Caco-2 (cell line): ENCODE results near the gene NEURL4. TPM values are rescaled to one million over a fixed set of nuclear protein-coding genes. Genes with fewer than 3 reads are reported as not detected.

ENCODE experiments used
- BruUV-seq: library from RNA; stranded (reverse); fragments of 400-500 nt; replicated peaks from 2 replicates; lab custom pipeline; 2021; lab: Mats Ljungman, UMichigan
- CTCF ChIA-PET: fragments of 300-600 bp; sonication (Branson Sonifier 250); formaldehyde crosslinking; loops from one replicate; lab custom pipeline; 2022; ENCODE audit warnings: antibody characterized with exemption; lab: Charles Lee
- POLR2A ChIA-PET: fragments of 300-600 bp; sonication (Branson Sonifier 250); formaldehyde crosslinking; loops from one replicate; lab custom pipeline; 2022; ENCODE audit warnings: antibody characterized with exemption; lab: Charles Lee
- DNase-seq, 2 experiments: peaks; one replicate each; pipeline versions ENCODE4 v3.0.0 to v3.0.0-alpha.2; 2020 to 2022
- H3K27me3 ChIP-seq: replicated peaks from 2 replicates; pipeline ENCODE4 v1.6.0; 2011; ENCODE audit warnings: low read length; ENCODE audit not compliant: control insufficient read depth, insufficient read depth
- H3K36me3 ChIP-seq: 2 replicates; pipeline ENCODE4 v1.5.1; 2011; ENCODE audit warnings: low read length; ENCODE audit not compliant: control insufficient read depth, insufficient read depth
- H3K4me1 ChIP-seq: fragments of 250-450 bp; sonication (Bioruptor Pico); 2 replicates; pipeline ENCODE4 v1.5.1; 2020; ENCODE audit warnings: mild to moderate bottlenecking
- H3K4me3 ChIP-seq: 2 replicates; pipeline ENCODE4 v1.5.1; 2011; ENCODE audit warnings: low read depth, mild to moderate bottlenecking, control low read depth, low read length
- H3K9me3 ChIP-seq: fragments of 250-450 bp; sonication (Bioruptor Pico); 2 replicates; pipeline ENCODE4 v1.5.1; 2020; ENCODE audit warnings: mild to moderate bottlenecking, moderate library complexity
- H3K27ac Mint-ChIP-seq: one replicate; pipeline ENCODE4 v1.8.0; 2022; ENCODE audit warnings: mixed read lengths; ENCODE audit not compliant: unreplicated experiment
- H3K27me3 Mint-ChIP-seq: one replicate; pipeline ENCODE4 v1.8.0; 2022; ENCODE audit warnings: mixed read lengths; ENCODE audit not compliant: insufficient read depth, unreplicated experiment
- H3K36me3 Mint-ChIP-seq: one replicate; pipeline ENCODE4 v1.8.0; 2022; ENCODE audit warnings: mild to moderate bottlenecking, mixed read lengths; ENCODE audit not compliant: insufficient read depth, unreplicated experiment
- H3K4me1 Mint-ChIP-seq: one replicate; pipeline ENCODE4 v1.8.0; 2022; ENCODE audit warnings: low read depth, mixed read lengths; ENCODE audit not compliant: unreplicated experiment
- H3K4me3 Mint-ChIP-seq: one replicate; pipeline ENCODE4 v1.8.0; 2022; ENCODE audit warnings: mild to moderate bottlenecking, moderate library complexity, mixed read lengths; ENCODE audit not compliant: unreplicated experiment
- H3K9me3 Mint-ChIP-seq: one replicate; pipeline ENCODE4 v1.8.0; 2022; ENCODE audit warnings: mixed read lengths; ENCODE audit not compliant: unreplicated experiment
- CTCF ChIP-seq, 2 experiments: fragments of 200-600 bp in 1 of 2; IDR thresholded peaks; 1 replicate in 1 of 2; 2 replicates in 1 of 2; pipeline versions ENCODE4 v1.5.1 to v1.8.0; 2011 to 2022; ENCODE audit warnings: antibody characterized with exemption in 1 of 2, control low read depth in 1 of 2, inconsistent platforms in 1 of 2, low read depth in 1 of 2, low read length in 1 of 2, mild to moderate bottlenecking in 1 of 2, moderate library complexity in 1 of 2; ENCODE audit not compliant: insufficient read depth in 1 of 2, severe bottlenecking in 1 of 2, unreplicated experiment in 1 of 2
- intact Hi-C: fragments of 100-400 bp; cut with micrococcal nuclease; formaldehyde crosslinking; loops from one replicate; pipeline ENCODE4 v1.10.0; 2022; ENCODE audit not compliant: unreplicated experiment
- total RNA-seq: library from RNA; stranded (reverse); gene quantifications from 2 replicates; pipeline ENCODE4 v1.2.3, GENCODE V29; 2022

The NEURL4 gene
- total RNA-seq, 1 experiment from 2014 or later = 31.1 TPM

GRCh38 chr17:7318121-7318860, 10.8 kb downstream of the NEURL4 start:
- no peaks in the 10 kb centered on the region for H3K27me3 Mint-ChIP-seq
- peaks cover 13% of the 10 kb centered on the region for H3K4me1 Mint-ChIP-seq
- ChIA-PET CTCF (no interaction called here), POLR2A (no interaction called here)
- DNase-seq = no peak
- H3K9me3 ChIP-seq = no peaks in the 10 kb centered on the region
- H3K4me1 ChIP-seq = peaks cover 4% of the 10 kb centered on the region; the same call in 1 of the 2 replicates
- intact Hi-C loops = no loop called here
- H3K36me3 Mint-ChIP-seq = peaks cover 16% of the 10 kb centered on the region
- H3K9me3 Mint-ChIP-seq = no peaks in the 10 kb centered on the region
- no peak overlapping the region for H3K27ac Mint-ChIP-seq
- H3K27me3 ChIP-seq = no peaks in the 10 kb centered on the region
- no peak overlapping the region for H3K4me3 ChIP-seq
- TF ChIP-seq CTCF (IDR thresholded peaks at IDR 0.05; ENCODE audit: insufficient read depth in 1 of 2, low read depth in 1 of 2, low read length in 1 of 2, severe bottlenecking in 1 of 2, unreplicated experiment in 1 of 2) = no peak
- BruUV-seq = no TSS peak
- H3K4me3 Mint-ChIP-seq = no peak overlapping the region
- no peaks in the 10 kb centered on the region for H3K36me3 ChIP-seq

GRCh38 chr17:7317161-7317803, 11.9 kb downstream of the NEURL4 start:
- POLR2A ChIA-PET = no interaction called here

More at GRCh38 chr17:7317161-7317803, 11.9 kb downstream of the NEURL4 start:
- Mint-ChIP-seq H3K27ac (no peak overlapping the region), H3K36me3 (peaks cover 27% of the 10 kb centered on the region), H3K27me3 (no peaks in the 10 kb centered on the region), H3K9me3 (no peaks in the 10 kb centered on the region), H3K4me3 (no peak overlapping the region), H3K4me1 (peaks cover 13% of the 10 kb centered on the region)
- CTCF ChIA-PET = no interaction called here
- Histone ChIP-seq H3K36me3 (no peaks in the 10 kb centered on the region; the same call in 1 of the 2 replicates), H3K4me3 (no peak overlapping the region), H3K4me1 (peaks cover 4% of the 10 kb centered on the region; the same call in 1 of the 2 replicates), H3K27me3 (no peaks in the 10 kb centered on the region), H3K9me3 (no peaks in the 10 kb centered on the region)
- no peak for DNase-seq
- no peak for TF ChIP-seq CTCF (IDR thresholded peaks at IDR 0.05; ENCODE audit: insufficient read depth in 1 of 2, low read depth in 1 of 2, low read length in 1 of 2, severe bottlenecking in 1 of 2, unreplicated experiment in 1 of 2)
- intact Hi-C loops = no loop called here
- BruUV-seq = no TSS peak
